Measurements from ENCODE around the gene NKX6-2. TPM values are rescaled to one million over a fixed set of nuclear protein-coding genes. Genes with fewer than 3 reads are reported as not detected.

Gene NKX6-2
- total RNA-seq, 4 donors from 2014 or later, result not detected

DNA sequence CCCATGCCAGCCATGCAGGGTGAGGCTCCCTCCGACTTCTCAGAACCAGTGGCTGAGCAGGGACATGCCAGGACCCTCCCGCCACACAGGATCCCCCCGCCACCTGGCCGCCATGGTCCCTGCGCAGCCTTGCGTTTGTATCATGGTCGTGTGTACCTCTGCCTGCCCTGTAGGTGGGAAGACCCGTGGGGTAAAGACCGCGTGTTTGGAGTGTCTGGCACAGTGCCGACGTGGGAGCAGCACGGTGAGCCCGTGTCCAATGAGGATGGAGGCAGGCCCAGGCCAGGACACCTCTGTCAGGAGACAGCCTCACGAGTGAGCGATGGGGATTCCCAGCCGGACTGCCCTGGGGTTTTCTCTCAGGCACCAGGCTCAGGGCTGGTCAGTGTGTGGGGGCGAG lies 31.9 kb downstream of the NKX6-2 start:
- no peaks in the 10 kb centered on the region for H3K27me3 ChIP-seq
- H3K4me1 ChIP-seq, result no peaks in the 10 kb centered on the region
- peaks cover 70% of the 10 kb centered on the region for H3K36me3 ChIP-seq
- no peaks in the 10 kb centered on the region for H3K9me3 ChIP-seq
- no peak overlapping the region for H3K4me3 ChIP-seq
- no peak overlapping the region for H3K27ac ChIP-seq
- DNase-seq (ENCODE audit: low spot score in 2 of 2), result no peak
- WGBS, result 96% methylated on average over 11 of the region's 18 CpGs
- TF ChIP-seq, protein P1, sequence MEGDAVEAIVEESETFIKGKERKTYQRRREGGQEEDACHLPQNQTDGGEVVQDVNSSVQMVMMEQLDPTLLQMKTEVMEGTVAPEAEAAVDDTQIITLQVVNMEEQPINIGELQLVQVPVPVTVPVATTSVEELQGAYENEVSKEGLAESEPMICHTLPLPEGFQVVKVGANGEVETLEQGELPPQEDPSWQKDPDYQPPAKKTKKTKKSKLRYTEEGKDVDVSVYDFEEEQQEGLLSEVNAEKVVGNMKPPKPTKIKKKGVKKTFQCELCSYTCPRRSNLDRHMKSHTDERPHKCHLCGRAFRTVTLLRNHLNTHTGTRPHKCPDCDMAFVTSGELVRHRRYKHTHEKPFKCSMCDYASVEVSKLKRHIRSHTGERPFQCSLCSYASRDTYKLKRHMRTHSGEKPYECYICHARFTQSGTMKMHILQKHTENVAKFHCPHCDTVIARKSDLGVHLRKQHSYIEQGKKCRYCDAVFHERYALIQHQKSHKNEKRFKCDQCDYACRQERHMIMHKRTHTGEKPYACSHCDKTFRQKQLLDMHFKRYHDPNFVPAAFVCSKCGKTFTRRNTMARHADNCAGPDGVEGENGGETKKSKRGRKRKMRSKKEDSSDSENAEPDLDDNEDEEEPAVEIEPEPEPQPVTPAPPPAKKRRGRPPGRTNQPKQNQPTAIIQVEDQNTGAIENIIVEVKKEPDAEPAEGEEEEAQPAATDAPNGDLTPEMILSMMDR (IDR thresholded peaks at IDR 0.05), result no peak
- TF ChIP-seq POLR2AphosphoS5 (IDR thresholded peaks at IDR 0.05) (no peak), EP300 (IDR thresholded peaks at IDR 0.05) (no peak), POLR2A (IDR thresholded peaks at IDR 0.05) (no peak)

DNA sequence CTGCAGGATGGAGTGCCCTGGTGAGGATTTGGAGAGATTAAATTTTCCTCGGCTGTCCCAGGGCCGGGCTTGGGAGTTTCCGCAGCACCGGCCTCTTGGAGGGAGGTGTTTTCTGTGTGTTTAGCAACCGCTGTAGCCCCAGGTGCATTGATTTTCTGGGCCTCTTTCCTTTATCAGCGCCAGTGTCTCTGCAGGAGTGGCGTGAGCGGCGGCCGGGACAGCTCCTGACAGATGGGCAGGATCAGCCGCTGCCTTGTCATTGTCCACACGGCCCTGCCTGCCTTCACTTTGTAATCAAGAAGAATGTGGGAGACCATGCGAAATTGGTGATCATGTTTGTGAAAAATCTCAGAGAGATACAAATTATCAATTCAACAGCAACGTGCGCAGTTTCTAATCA lies 32.4 kb downstream of the NKX6-2 start:
- Histone ChIP-seq H3K4me3 (no peak overlapping the region), H3K4me1 (no peaks in the 10 kb centered on the region), H3K27me3 (no peaks in the 10 kb centered on the region), H3K36me3 (peaks cover 69% of the 10 kb centered on the region), H3K9me3 (no peaks in the 10 kb centered on the region), H3K27ac (no peak overlapping the region)
- no peak for DNase-seq (ENCODE audit: low spot score in 2 of 2)
- no peak for TF ChIP-seq POLR2A (IDR thresholded peaks at IDR 0.05)
- TF ChIP-seq, protein P1 (IDR thresholded peaks at IDR 0.05), result no peak
- TF ChIP-seq EP300 (IDR thresholded peaks at IDR 0.05), result no peak
- TF ChIP-seq POLR2AphosphoS5 (IDR thresholded peaks at IDR 0.05), result no peak
- 92% methylated on average over 15 of the region's 15 CpGs for WGBS

- no peak overlapping the region for H3K4me3 ChIP-seq
- H3K9me3 ChIP-seq, result no peaks in the 10 kb centered on the region
- no peak overlapping the region for H3K27ac ChIP-seq
- no peak for DNase-seq (ENCODE audit: low spot score in 2 of 2)
- TF ChIP-seq, protein P1 (IDR thresholded peaks at IDR 0.05), result no peak
- TF ChIP-seq POLR2A (IDR thresholded peaks at IDR 0.05) (no peak), POLR2AphosphoS5 (IDR thresholded peaks at IDR 0.05) (no peak), EP300 (IDR thresholded peaks at IDR 0.05) (no peak)
- H3K27me3 ChIP-seq, result no peaks in the 10 kb centered on the region
- 96% methylated on average over 22 of the region's 28 CpGs for WGBS
- peaks cover 66% of the 10 kb centered on the region for H3K36me3 ChIP-seq
- H3K4me1 ChIP-seq, result no peaks in the 10 kb centered on the region
Measured at GRCh38 chr10:132752961-132753360, 33.0 kb downstream of the NKX6-2 start.

GRCh38 chr10:132752378-132752777 lies 33.6 kb downstream of the NKX6-2 start:
- no peaks in the 10 kb centered on the region for H3K27me3 ChIP-seq
- H3K4me3 ChIP-seq, result no peak overlapping the region
- TF ChIP-seq POLR2AphosphoS5 (IDR thresholded peaks at IDR 0.05), result no peak
- TF ChIP-seq, protein P1 (IDR thresholded peaks at IDR 0.05), result no peak
- no peak for TF ChIP-seq EP300 (IDR thresholded peaks at IDR 0.05)
- TF ChIP-seq POLR2A (IDR thresholded peaks at IDR 0.05), result no peak
- H3K9me3 ChIP-seq, result no peaks in the 10 kb centered on the region
- no peak overlapping the region for H3K27ac ChIP-seq
- DNase-seq (ENCODE audit: low spot score in 2 of 2), result no peak
- H3K36me3 ChIP-seq, result peaks cover 61% of the 10 kb centered on the region
- H3K4me1 ChIP-seq, result no peaks in the 10 kb centered on the region
- WGBS, result 93% methylated on average over 17 of the region's 20 CpGs

DNA sequence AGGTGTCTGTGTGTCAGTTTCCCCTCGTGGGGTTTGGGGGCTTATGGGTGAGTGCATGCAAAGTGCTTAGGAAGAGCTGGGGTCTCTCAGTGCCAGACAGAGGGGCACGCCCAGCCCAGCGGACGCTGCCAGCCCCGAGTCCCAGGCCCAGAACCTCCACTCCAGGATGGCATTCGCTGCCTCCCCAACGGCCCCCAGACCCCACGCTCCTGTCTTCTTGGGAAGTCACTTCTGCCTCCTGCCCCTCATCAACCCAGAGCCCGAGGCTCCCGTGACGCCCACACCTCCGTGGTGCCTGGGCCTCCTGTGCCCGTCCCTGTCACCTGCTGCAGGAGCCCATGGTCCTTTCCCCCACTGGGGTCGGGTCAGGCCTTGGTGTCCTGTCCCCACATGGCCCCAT lies 35.0 kb downstream of the NKX6-2 start:
- Histone ChIP-seq H3K27me3 (no peaks in the 10 kb centered on the region), H3K27ac (no peak overlapping the region), H3K4me3 (no peak overlapping the region), H3K9me3 (no peaks in the 10 kb centered on the region), H3K36me3 (peaks cover 51% of the 10 kb centered on the region), H3K4me1 (no peaks in the 10 kb centered on the region)
- no peak for TF ChIP-seq EP300 (IDR thresholded peaks at IDR 0.05)
- TF ChIP-seq POLR2A (IDR thresholded peaks at IDR 0.05), result no peak
- TF ChIP-seq POLR2AphosphoS5 (IDR thresholded peaks at IDR 0.05), result no peak
- TF ChIP-seq, protein P1 (IDR thresholded peaks at IDR 0.05), result no peak
- WGBS, result 92% methylated on average over 4 of the region's 14 CpGs
- no peak for DNase-seq (ENCODE audit: low spot score in 2 of 2)

Measured in suprapubic skin (tissue), 4 donors.